Thyroid gland (tissue), 4 donors: Measurements from ENCODE around the gene BHMT2.

Source experiments
- CTCF ChIP-seq, 6 experiments: fragments of 200-600 bp in 3 of 6; fragments of 450-650 bp in 3 of 6; sonication (generic) in 3 of 6; IDR thresholded peaks; one replicate each; pipeline ENCODE4 v1.5.1; 2016 to 2019; ENCODE audit warnings: antibody characterized with exemption in 6 of 6, mild to moderate bottlenecking in 2 of 6, inconsistent platforms in 1 of 6, moderate library complexity in 1 of 6
- POLR2A ChIP-seq, 2 donors: fragments of 450-650 bp; IDR thresholded peaks; one replicate each; pipeline ENCODE4 v1.6.1; 2017; ENCODE audit warnings: antibody characterized with exemption in 2 of 2, mild to moderate bottlenecking in 2 of 2, moderate library complexity in 1 of 2

DNA sequence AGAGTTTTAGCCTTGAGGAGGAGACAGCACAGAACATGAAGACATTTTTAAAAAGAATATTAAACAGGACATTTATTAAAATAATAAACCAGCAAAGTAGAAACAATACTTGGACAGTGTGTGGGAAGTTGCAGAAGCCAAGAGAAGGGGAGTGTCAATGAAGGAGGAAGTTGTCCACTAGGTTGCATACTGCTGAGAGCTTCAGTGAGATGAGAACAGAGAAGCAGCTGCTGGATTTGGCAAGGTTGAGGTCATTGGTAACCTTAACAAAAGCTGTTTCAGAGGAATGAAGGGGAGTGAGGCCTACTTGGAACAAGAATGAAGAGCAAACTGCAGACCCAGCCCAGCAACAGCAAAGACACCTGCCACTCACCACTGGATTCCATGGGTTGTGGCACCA, 53.4 kb downstream of the BHMT2 start:
- TF ChIP-seq POLR2A (IDR thresholded peaks at IDR 0.05) (no peak), CTCF (IDR thresholded peaks at IDR 0.05) (no peak)
